ENCODE results near the gene DOCK6.

Gene DOCK6

GRCh38 chr19:11246941-11247340 lies 15.4 kb downstream of the DOCK6 start:
- DNase-seq, result no peak

- DNase-seq, result no peak
Measured at GRCh38 chr19:11244846-11245589, 17.3 kb downstream of the DOCK6 start.

- DNase-seq, result no peak
Measured at GRCh38 chr19:11243798-11244169, 18.5 kb downstream of the DOCK6 start.

GRCh38 chr19:11242864-11243797 lies 19.2 kb downstream of the DOCK6 start:
- peak; percentile 66 for DNase-seq

- no peak for DNase-seq
Measured at GRCh38 chr19:11242025-11242424, 20.3 kb downstream of the DOCK6 start.

- DNase-seq, result no peak
Measured at GRCh38 chr19:11240008-11240444, 22.3 kb downstream of the DOCK6 start.

GRCh38 chr19:11239377-11240000 lies 22.8 kb downstream of the DOCK6 start, which contains the start of gene ANGPTL8:
TSS of gene ANGPTL8 (plus strand) at chr19:11239619. CDS start at chr19:11239638, 19 bp downstream.
- no peak for DNase-seq

GRCh38 chr19:11238781-11239376 lies 23.4 kb downstream of the DOCK6 start:
- DNase-seq, result no peak

GRCh38 chr19:11238041-11238440 lies 24.3 kb downstream of the DOCK6 start:
- DNase-seq, result no peak

GRCh38 chr19:11237321-11237720 lies 25.0 kb downstream of the DOCK6 start:
- no peak for DNase-seq

- no peak for DNase-seq
Measured at GRCh38 chr19:11236324-11237301, 25.7 kb downstream of the DOCK6 start.

- no peak for DNase-seq
Measured at GRCh38 chr19:11234486-11235075, 27.7 kb downstream of the DOCK6 start.

- DNase-seq, result no peak
Measured at GRCh38 chr19:11233073-11233472, 29.3 kb downstream of the DOCK6 start.

GRCh38 chr19:11232555-11232954 lies 29.8 kb downstream of the DOCK6 start:
- no peak for DNase-seq

GRCh38 chr19:11230621-11231386 lies 31.5 kb downstream of the DOCK6 start:
- no peak for DNase-seq

GRCh38 chr19:11227195-11227886 lies 35.0 kb downstream of the DOCK6 start:
- peak; percentile 56 for DNase-seq

- no peak for DNase-seq
Measured at GRCh38 chr19:11226716-11227166, 35.6 kb downstream of the DOCK6 start.

GRCh38 chr19:11225815-11226214 lies 36.5 kb downstream of the DOCK6 start:
- no peak for DNase-seq

GRCh38 chr19:11225172-11225571 lies 37.2 kb downstream of the DOCK6 start:
- no peak for DNase-seq

GRCh38 chr19:11224429-11224828 lies 37.9 kb downstream of the DOCK6 start:
- no peak for DNase-seq

Measured in DMS53 (cell line).